HUES6 (cell line): Measurements from ENCODE around the gene CCL21.
"Not testable (repeated sequence)": the region's sequence is repeated elsewhere in the genome, so short reads cannot be mapped to it uniquely, and the experiment has no call there.

Experiments
- H3K27ac ChIP-seq: 2 replicates; pipeline ENCODE4 v1.7.0; 2013; ENCODE audit warnings: low read depth, mild to moderate bottlenecking, low read length, inconsistent platforms
- H3K27me3 ChIP-seq: 2 replicates; pipeline ENCODE4 v1.6.1; 2013; ENCODE audit warnings: low read length; ENCODE audit not compliant: control insufficient read depth, insufficient read depth
- H3K36me3 ChIP-seq: 2 replicates; pipeline ENCODE4 v1.6.1; 2013; ENCODE audit warnings: low read length; ENCODE audit not compliant: control insufficient read depth, insufficient read depth
- H3K4me1 ChIP-seq: 2 replicates; pipeline ENCODE4 v1.6.1; 2013; ENCODE audit warnings: low read length; ENCODE audit not compliant: control insufficient read depth, insufficient read depth
- H3K4me3 ChIP-seq: 2 replicates; pipeline ENCODE4 v1.5.1; 2013; ENCODE audit warnings: low read depth, low read length
- H3K9ac ChIP-seq: one replicate; pipeline ENCODE4 v1.6.1; 2013; ENCODE audit warnings: mild to moderate bottlenecking, low read length
- H3K9me3 ChIP-seq: 2 replicates; pipeline ENCODE4 v1.6.1; 2013; ENCODE audit warnings: low read depth, low read length; ENCODE audit not compliant: control insufficient read depth, insufficient read depth

The CCL21 gene

GRCh38 chr9:34732478-34732877 lies 22.5 kb upstream of the CCL21 start:
- Histone ChIP-seq H3K27ac (no peak overlapping the region), H3K9ac (no peak overlapping the region), H3K4me1 (no peaks in the 10 kb centered on the region), H3K36me3 (no peaks in the 10 kb centered on the region), H3K4me3 (no peak overlapping the region), H3K9me3 (no peaks in the 10 kb centered on the region), H3K27me3 (no peaks in the 10 kb centered on the region; the same call in 1 of the 2 replicates)

- H3K4me3 ChIP-seq, result no peak overlapping the region
- H3K4me1 ChIP-seq, result no peaks in the 10 kb centered on the region
- no peak overlapping the region for H3K27ac ChIP-seq
- H3K9ac ChIP-seq, result no peak overlapping the region
- no peaks in the 10 kb centered on the region for H3K36me3 ChIP-seq
- peaks cover 10% of the 10 kb centered on the region for H3K27me3 ChIP-seq
- no peaks in the 10 kb centered on the region for H3K9me3 ChIP-seq
Observed at GRCh38 chr9:34723141-34723540, 13.2 kb upstream of the CCL21 start.

- not testable (repeated sequence) for H3K36me3 ChIP-seq, H3K4me1 ChIP-seq, H3K27me3 ChIP-seq, H3K27ac ChIP-seq, H3K4me3 ChIP-seq, H3K9me3 ChIP-seq, H3K9ac ChIP-seq
Observed at GRCh38 chr9:34719769-34720025, 9.8 kb upstream of the CCL21 start.

- no peak overlapping the region for H3K9ac ChIP-seq
- H3K4me1 ChIP-seq, result no peaks in the 10 kb centered on the region
- peaks cover 12% of the 10 kb centered on the region for H3K27me3 ChIP-seq
- H3K4me3 ChIP-seq, result no peak overlapping the region
- H3K27ac ChIP-seq, result no peak overlapping the region
- no peaks in the 10 kb centered on the region for H3K9me3 ChIP-seq
- H3K36me3 ChIP-seq, result no peaks in the 10 kb centered on the region
Observed at GRCh38 chr9:34719021-34719768, 9.3 kb upstream of the CCL21 start.

- Histone ChIP-seq H3K27me3 (peaks cover 16% of the 10 kb centered on the region), H3K9me3 (no peaks in the 10 kb centered on the region), H3K4me1 (no peaks in the 10 kb centered on the region), H3K9ac (no peak overlapping the region), H3K27ac (no peak overlapping the region), H3K36me3 (no peaks in the 10 kb centered on the region), H3K4me3 (no peak overlapping the region)
Observed at GRCh38 chr9:34717996-34718614, 8.2 kb upstream of the CCL21 start.

GRCh38 chr9:34716711-34717110 lies 6.8 kb upstream of the CCL21 start:
- H3K9me3 ChIP-seq, result no peaks in the 10 kb centered on the region
- peaks cover 12% of the 10 kb centered on the region for H3K27me3 ChIP-seq
- no peak overlapping the region for H3K4me3 ChIP-seq
- no peaks in the 10 kb centered on the region for H3K36me3 ChIP-seq
- H3K27ac ChIP-seq, result no peak overlapping the region
- no peak overlapping the region for H3K9ac ChIP-seq
- no peaks in the 10 kb centered on the region for H3K4me1 ChIP-seq

- H3K9me3 ChIP-seq, result no peaks in the 10 kb centered on the region
- H3K9ac ChIP-seq, result no peak overlapping the region
- no peak overlapping the region for H3K27ac ChIP-seq
- no peaks in the 10 kb centered on the region for H3K4me1 ChIP-seq
- H3K4me3 ChIP-seq, result no peak overlapping the region
- H3K36me3 ChIP-seq, result no peaks in the 10 kb centered on the region
- peaks cover 12% of the 10 kb centered on the region for H3K27me3 ChIP-seq
Observed at GRCh38 chr9:34715639-34716215, 5.8 kb upstream of the CCL21 start.

- H3K27ac ChIP-seq, result no peak overlapping the region
- H3K4me3 ChIP-seq, result no peak overlapping the region
- no peaks in the 10 kb centered on the region for H3K9me3 ChIP-seq
- H3K36me3 ChIP-seq, result no peaks in the 10 kb centered on the region
- H3K27me3 ChIP-seq, result peaks cover 12% of the 10 kb centered on the region
- H3K9ac ChIP-seq, result no peak overlapping the region
- H3K4me1 ChIP-seq, result no peaks in the 10 kb centered on the region
Observed at GRCh38 chr9:34714007-34714406, 4.1 kb upstream of the CCL21 start.

GRCh38 chr9:34712140-34712539 lies 2.2 kb upstream of the CCL21 start:
- Histone ChIP-seq H3K27ac (no peak overlapping the region), H3K27me3 (peaks cover 12% of the 10 kb centered on the region), H3K9me3 (no peaks in the 10 kb centered on the region), H3K36me3 (no peaks in the 10 kb centered on the region), H3K9ac (no peak overlapping the region), H3K4me3 (no peak overlapping the region), H3K4me1 (no peaks in the 10 kb centered on the region)

GRCh38 chr9:34709196-34709978 lies 549 bp downstream of the CCL21 start:
- Histone ChIP-seq H3K9me3 (no peaks in the 10 kb centered on the region), H3K4me3 (no peak overlapping the region), H3K4me1 (no peaks in the 10 kb centered on the region), H3K27ac (no peak overlapping the region), H3K9ac (no peak overlapping the region), H3K36me3 (no peaks in the 10 kb centered on the region), H3K27me3 (peaks cover 4% of the 10 kb centered on the region; the same call in 1 of the 2 replicates)

GRCh38 chr9:34707130-34707529 lies 2.8 kb downstream of the CCL21 start:
- Histone ChIP-seq H3K4me1 (no peaks in the 10 kb centered on the region), H3K27me3 (no peaks in the 10 kb centered on the region), H3K9me3 (no peaks in the 10 kb centered on the region), H3K36me3 (no peaks in the 10 kb centered on the region), H3K27ac (no peak overlapping the region), H3K9ac (no peak overlapping the region), H3K4me3 (no peak overlapping the region)
